Body of pancreas (tissue), 4 donors: ENCODE measurements around the gene ENG.

Source experiments
- POLR2A ChIP-seq, 3 donors: fragments of 450-650 bp; IDR thresholded peaks; one replicate each; pipeline ENCODE4 v1.6.1; 2016; ENCODE audit warnings: antibody characterized with exemption in 3 of 3, mild to moderate bottlenecking in 2 of 3
- TF ChIP-seq, protein P1 (sequence below), 7 experiments: fragments of 450-650 bp in 4 of 7; fragments of 200-600 bp in 3 of 7; sonication (generic) in 3 of 7; IDR thresholded peaks; one replicate each; pipeline ENCODE4 v1.5.1; 2016 to 2019; ENCODE audit warnings: antibody characterized with exemption in 7 of 7

DNA sequence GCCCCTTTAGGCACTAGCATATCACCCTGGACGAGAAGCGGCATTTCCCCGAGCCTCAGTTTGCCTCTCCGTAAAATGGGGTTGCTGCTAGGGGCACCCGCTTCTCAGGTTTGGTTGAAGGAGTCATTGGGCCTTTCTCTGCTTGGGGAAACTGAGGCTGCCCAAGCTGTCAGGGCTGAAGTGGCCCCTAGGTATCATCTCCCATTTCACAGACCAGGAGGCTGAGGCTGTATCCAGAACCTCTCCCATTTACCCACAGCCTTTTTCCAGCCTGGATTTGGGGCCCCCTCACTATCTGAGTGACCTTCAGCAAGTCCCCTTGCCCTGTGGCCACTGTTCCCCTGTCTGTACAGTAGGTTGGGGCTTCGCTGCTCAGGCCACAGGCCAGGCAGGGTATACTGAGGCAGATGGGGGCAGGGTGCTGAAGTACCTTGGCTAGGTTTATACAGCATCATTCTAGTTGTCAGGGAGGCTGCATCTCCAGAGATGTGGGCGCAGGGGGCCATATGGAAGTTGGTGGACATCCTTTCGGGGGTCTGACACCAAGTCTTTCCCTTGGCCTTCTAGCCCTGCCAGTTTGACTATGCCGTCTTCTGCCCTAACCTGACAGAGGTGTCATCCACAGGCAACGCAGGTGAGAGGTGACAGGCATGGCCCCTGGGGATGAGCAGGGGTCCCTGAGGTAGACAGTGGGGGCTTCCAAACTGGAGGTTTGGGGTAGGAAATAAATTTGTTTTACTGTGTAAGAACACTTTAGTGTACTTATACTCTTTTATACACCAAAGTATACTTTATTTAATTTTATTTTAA lies 43.9 kb downstream of the ENG start:
- TF ChIP-seq, protein P1, sequence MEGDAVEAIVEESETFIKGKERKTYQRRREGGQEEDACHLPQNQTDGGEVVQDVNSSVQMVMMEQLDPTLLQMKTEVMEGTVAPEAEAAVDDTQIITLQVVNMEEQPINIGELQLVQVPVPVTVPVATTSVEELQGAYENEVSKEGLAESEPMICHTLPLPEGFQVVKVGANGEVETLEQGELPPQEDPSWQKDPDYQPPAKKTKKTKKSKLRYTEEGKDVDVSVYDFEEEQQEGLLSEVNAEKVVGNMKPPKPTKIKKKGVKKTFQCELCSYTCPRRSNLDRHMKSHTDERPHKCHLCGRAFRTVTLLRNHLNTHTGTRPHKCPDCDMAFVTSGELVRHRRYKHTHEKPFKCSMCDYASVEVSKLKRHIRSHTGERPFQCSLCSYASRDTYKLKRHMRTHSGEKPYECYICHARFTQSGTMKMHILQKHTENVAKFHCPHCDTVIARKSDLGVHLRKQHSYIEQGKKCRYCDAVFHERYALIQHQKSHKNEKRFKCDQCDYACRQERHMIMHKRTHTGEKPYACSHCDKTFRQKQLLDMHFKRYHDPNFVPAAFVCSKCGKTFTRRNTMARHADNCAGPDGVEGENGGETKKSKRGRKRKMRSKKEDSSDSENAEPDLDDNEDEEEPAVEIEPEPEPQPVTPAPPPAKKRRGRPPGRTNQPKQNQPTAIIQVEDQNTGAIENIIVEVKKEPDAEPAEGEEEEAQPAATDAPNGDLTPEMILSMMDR (IDR thresholded peaks at IDR 0.05): no peak
- no peak for TF ChIP-seq POLR2A (IDR thresholded peaks at IDR 0.05)
